HG03457 (cell line): ENCODE results near the gene DIAPH3.

Source experiments
- ATAC-seq: cut with Tn5 transposase; IDR thresholded peaks from one replicate; pipeline ENCODE4 v1.9.1; 2021; ENCODE audit warnings: moderate number of reproducible peaks; ENCODE audit not compliant: unreplicated experiment

The DIAPH3 gene

GRCh38 chr13:59643906-59644626, 519.7 kb downstream of the DIAPH3 start:
- no peak for ATAC-seq

- no peak for ATAC-seq
These were observed 520.3 kb downstream of the DIAPH3 start for GRCh38 chr13:59643364-59643841.

- no peak for ATAC-seq
These were observed 521.9 kb downstream of the DIAPH3 start for GRCh38 chr13:59641817-59642216.

GRCh38 chr13:59641261-59641660, 522.5 kb downstream of the DIAPH3 start:
- no peak for ATAC-seq

- ATAC-seq = no peak
These were observed 525.3 kb downstream of the DIAPH3 start for GRCh38 chr13:59638404-59638803.

GRCh38 chr13:59635589-59635988, 528.1 kb downstream of the DIAPH3 start:
- no peak for ATAC-seq

- no peak for ATAC-seq
These were observed 530.4 kb downstream of the DIAPH3 start for GRCh38 chr13:59633290-59633689.

- no peak for ATAC-seq
These were observed 532.5 kb downstream of the DIAPH3 start for GRCh38 chr13:59631271-59631670.

GRCh38 chr13:59625111-59625510, 538.6 kb downstream of the DIAPH3 start:
- no peak for ATAC-seq

GRCh38 chr13:59623206-59623915, 540.4 kb downstream of the DIAPH3 start:
- ATAC-seq = no peak

- ATAC-seq = no peak
These were observed 542.0 kb downstream of the DIAPH3 start for GRCh38 chr13:59621773-59622172.
